OCI-LY7 (cell line): Measurements from ENCODE around the gene DNAJB9. TPM values are rescaled to one million over a fixed set of nuclear protein-coding genes. Genes with fewer than 3 reads are reported as not detected.

Experiments used
- Bru-seq: library from RNA; stranded (reverse); fragments of 400-500 nt; gene quantifications from one replicate; lab custom pipeline; 2021; lab: Mats Ljungman, UMichigan
- BruChase-seq, 2 experiments: library from RNA; stranded (reverse); fragments of 400-500 nt; gene quantifications; one replicate each; lab custom pipeline; 2021; lab: Mats Ljungman, UMichigan
- BruUV-seq: library from RNA; stranded (reverse); fragments of 400-500 nt; replicated peaks from 2 replicates; lab custom pipeline; 2021; lab: Mats Ljungman, UMichigan
- CTCF ChIA-PET: fragments of 300-600 bp; sonication (Branson Sonifier 250); formaldehyde crosslinking; loops from one replicate; lab custom pipeline; 2022; ENCODE audit warnings: antibody characterized with exemption; ENCODE audit not compliant: unreplicated experiment; lab: Charles Lee
- POLR2A ChIA-PET: fragments of 300-600 bp; sonication (Branson Sonifier 250); formaldehyde crosslinking; loops from one replicate; lab custom pipeline; 2022; ENCODE audit warnings: antibody characterized with exemption; lab: Charles Lee
- DNase-seq: peaks from one replicate; pipeline ENCODE4 v3.0.0-alpha.2; 2015; ENCODE audit warnings: low spot score
- H2AFZ ChIP-seq: fragments of 200-600 bp; sonication (generic), shearing (Covaris generic); 2 replicates; pipeline ENCODE4 v1.6.1; 2014; ENCODE audit warnings: mild to moderate bottlenecking, antibody characterized with exemption, low read length, moderate library complexity
- H3K27ac ChIP-seq: fragments of 200-600 bp; sonication (generic); 2 replicates; pipeline ENCODE4 v1.5.1; 2014; ENCODE audit warnings: mixed run types, low read depth, mild to moderate bottlenecking, moderate library complexity, low read length, inconsistent platforms; ENCODE audit not compliant: poor library complexity, severe bottlenecking
- H3K36me3 ChIP-seq: fragments of 200-600 bp; sonication (generic); 2 replicates; pipeline ENCODE4 v1.6.1; 2014; ENCODE audit warnings: mild to moderate bottlenecking, antibody characterized with exemption, low read length, moderate library complexity, mixed read lengths; ENCODE audit not compliant: insufficient read depth
- H3K4me1 ChIP-seq: fragments of 200-600 bp; sonication (generic); 2 replicates; pipeline ENCODE4 v1.5.1; 2014; ENCODE audit warnings: mild to moderate bottlenecking, low read length; ENCODE audit not compliant: insufficient read depth, poor library complexity, severe bottlenecking
- H3K4me2 ChIP-seq: fragments of 200-600 bp; sonication (generic); 2 replicates; pipeline ENCODE4 v1.6.1; 2014; ENCODE audit warnings: mild to moderate bottlenecking, low read length
- H3K4me3 ChIP-seq: fragments of 200-600 bp; sonication (generic); 2 replicates; pipeline ENCODE4 v1.5.1; 2014; ENCODE audit warnings: mild to moderate bottlenecking, low read depth, low read length; ENCODE audit not compliant: poor library complexity, severe bottlenecking
- H3K79me2 ChIP-seq: fragments of 200-600 bp; sonication (generic); 2 replicates; pipeline ENCODE4 v1.6.1; 2016; ENCODE audit warnings: low read depth, mild to moderate bottlenecking, low read length, moderate library complexity, mixed read lengths; ENCODE audit not compliant: insufficient read depth
- H3K9me2 ChIP-seq: fragments of 200-600 bp; sonication (generic); 2 replicates; pipeline ENCODE4 v1.6.1; 2016; ENCODE audit warnings: mild to moderate bottlenecking, low read length, mixed read lengths; ENCODE audit not compliant: insufficient read depth
- H3K9me3 ChIP-seq: fragments of 200-600 bp; sonication (generic); 2 replicates; pipeline ENCODE4 v1.6.1; 2014; ENCODE audit warnings: mild to moderate bottlenecking, mixed run types, low read length, mixed read lengths
- H4K20me1 ChIP-seq: fragments of 200-600 bp; sonication (generic); 2 replicates; pipeline ENCODE4 v1.6.1; 2014; ENCODE audit warnings: mild to moderate bottlenecking, antibody characterized with exemption, low read length, moderate library complexity, mixed read lengths; ENCODE audit not compliant: insufficient read depth
- EZH2phosphoT487 ChIP-seq: fragments of 200-600 bp; sonication (generic); IDR thresholded peaks from 2 replicates; pipeline ENCODE4 v1.6.1; 2018; ENCODE audit warnings: low read depth, borderline replicate concordance, mild to moderate bottlenecking, mixed run types, antibody characterized with exemption, low read length, moderate library complexity, mixed read lengths
- intact Hi-C: fragments of 100-400 bp; cut with micrococcal nuclease; formaldehyde crosslinking; loops from one replicate; pipeline ENCODE4 v1.10.0; 2022; ENCODE audit not compliant: unreplicated experiment
- long read RNA-seq: library from polyadenylated mRNA; stranded (forward); transcript quantifications from one replicate; pipeline ENCODE4 v2.0.0, GENCODE V29; 2022
- total RNA-seq, 2 experiments: library from RNA; depleted of rRNA in 1 of 2; stranded (reverse); fragments of >200 nt in 1 of 2; shearing (Covaris generic) in 1 of 2; gene quantifications; 2 replicates each; pipeline ENCODE4 v1.2.3, GENCODE V29; 2014 to 2022
- TF ChIP-seq, protein P1 (sequence below): fragments of 200-600 bp; sonication (generic); conservative IDR thresholded peaks from 2 replicates; pipeline ENCODE4 v1.5.1; 2014; ENCODE audit warnings: mild to moderate bottlenecking, antibody characterized with exemption, low read length, moderate library complexity, mixed read lengths

Gene DNAJB9
- 20.3 and 22.4 TPM in 2 replicates for total RNA-seq (2014; rRNA removed; shearing (Covaris generic))
- 11.1 and 11.4 TPM in 2 replicates for total RNA-seq (2022)
- Bru-seq, nascent RNA = percentile 92 among the genes with signal in this experiment
- percentile 59 among the genes with signal in this experiment for BruChase-seq, experiment 1, labeled RNA remaining after a 6-hour chase
- BruChase-seq, experiment 2, labeled RNA remaining after a 2-hour chase = percentile 73 among the genes with signal in this experiment
- long read RNA-seq, transcript DNAJB9-201 (3 exons, 2,715 nt) = major isoform, 27 of 30 reads
- long read RNA-seq, partial matches to known transcripts = 0 of 30 reads
- long read RNA-seq, other reads (novel, unspliced or antisense) = 1 of 30 reads

DNA sequence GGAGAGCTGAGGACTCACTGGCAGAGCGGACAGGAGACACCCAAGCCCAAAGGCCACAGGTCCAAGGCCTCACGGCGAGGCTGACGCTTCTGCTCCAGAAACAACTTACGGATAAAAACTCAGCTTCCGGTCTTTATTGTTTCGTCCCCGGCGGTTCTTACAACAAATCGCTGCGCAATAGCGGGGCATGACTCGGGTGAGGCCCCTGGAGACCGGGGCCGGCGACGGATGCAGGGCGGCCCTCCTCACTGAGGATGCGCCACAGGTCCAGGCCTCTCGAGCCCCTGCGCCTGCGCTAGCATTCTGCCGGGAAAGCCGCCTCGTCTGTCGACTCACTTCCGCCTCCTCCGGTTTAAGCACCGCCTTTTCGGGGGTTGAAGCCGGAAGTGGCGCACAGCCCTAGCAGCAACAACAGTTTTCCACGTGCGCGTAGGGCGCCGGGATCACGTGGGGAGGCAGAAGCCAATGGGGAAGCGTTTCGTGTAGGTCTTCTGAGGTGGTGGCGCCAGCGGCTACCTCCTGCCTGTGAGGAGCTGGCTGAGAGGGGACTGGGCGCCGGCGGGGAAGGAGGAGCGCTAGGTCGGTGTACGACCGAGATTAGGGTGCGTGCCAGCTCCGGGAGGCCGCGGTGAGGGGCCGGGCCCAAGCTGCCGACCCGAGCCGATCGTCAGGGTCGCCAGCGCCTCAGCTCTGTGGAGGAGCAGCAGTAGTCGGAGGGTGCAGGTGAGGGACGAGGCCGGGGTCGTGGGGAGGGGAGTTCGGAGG is at the start of gene DNAJB9, which contains the start of gene THAP5:
TSS of gene DNAJB9 (plus strand) at position 494 of the 765 bp plus-strand sequence. CDS start 1,853 bp downstream, outside the sequence.
TSS of gene THAP5 (minus strand) at position 326 of the 765 bp plus-strand sequence. CDS start at position 189, 137 bp downstream.
- H3K4me2 ChIP-seq = peak within 1 kb of the TSS; percentile 96
- no TSS peak for BruUV-seq
- ChIA-PET CTCF (interaction anchor here (0.6 kb wide), 1 partner anchor 17 kb away, joined by 5 read pairs; no protein-coding TSS in a partner anchor), POLR2A (interaction anchor here (0.8 to 2.5 kb wide), 11 partner anchors 9 to 76 kb away, joined by 3 to 24 read pairs (median 5); partner anchors contain the start of gene PNPLA8)
- H3K36me3 ChIP-seq = peaks cover 62% of the 10 kb centered on the region
- peaks cover 12% of the 10 kb centered on the region; the same call in 1 of the 2 replicates for H3K9me3 ChIP-seq
- H2AFZ ChIP-seq = peak within 1 kb of the TSS; percentile 52; the same call in 1 of the 2 replicates
- no peaks in the 10 kb centered on the region for H3K9me2 ChIP-seq
- H3K27ac ChIP-seq = peak within 1 kb of the TSS; percentile 89
- H4K20me1 ChIP-seq = peaks cover 7% of the 10 kb centered on the region; the same call in 1 of the 2 replicates
- peaks cover 26% of the 10 kb centered on the region for H3K4me1 ChIP-seq
- peak within 1 kb of the TSS; percentile 81 for H3K4me3 ChIP-seq
- peak; percentile 99 for DNase-seq
- H3K79me2 ChIP-seq = peaks cover 76% of the 10 kb centered on the region
- intact Hi-C loops = loop anchor here (1.0 to 10.0 kb wide), 3 partner anchors 43 to 825 kb away; partner anchors contain the start of genes CBLL1 and PNPLA8
- TF ChIP-seq EZH2phosphoT487 = no peak
- TF ChIP-seq, protein P1, sequence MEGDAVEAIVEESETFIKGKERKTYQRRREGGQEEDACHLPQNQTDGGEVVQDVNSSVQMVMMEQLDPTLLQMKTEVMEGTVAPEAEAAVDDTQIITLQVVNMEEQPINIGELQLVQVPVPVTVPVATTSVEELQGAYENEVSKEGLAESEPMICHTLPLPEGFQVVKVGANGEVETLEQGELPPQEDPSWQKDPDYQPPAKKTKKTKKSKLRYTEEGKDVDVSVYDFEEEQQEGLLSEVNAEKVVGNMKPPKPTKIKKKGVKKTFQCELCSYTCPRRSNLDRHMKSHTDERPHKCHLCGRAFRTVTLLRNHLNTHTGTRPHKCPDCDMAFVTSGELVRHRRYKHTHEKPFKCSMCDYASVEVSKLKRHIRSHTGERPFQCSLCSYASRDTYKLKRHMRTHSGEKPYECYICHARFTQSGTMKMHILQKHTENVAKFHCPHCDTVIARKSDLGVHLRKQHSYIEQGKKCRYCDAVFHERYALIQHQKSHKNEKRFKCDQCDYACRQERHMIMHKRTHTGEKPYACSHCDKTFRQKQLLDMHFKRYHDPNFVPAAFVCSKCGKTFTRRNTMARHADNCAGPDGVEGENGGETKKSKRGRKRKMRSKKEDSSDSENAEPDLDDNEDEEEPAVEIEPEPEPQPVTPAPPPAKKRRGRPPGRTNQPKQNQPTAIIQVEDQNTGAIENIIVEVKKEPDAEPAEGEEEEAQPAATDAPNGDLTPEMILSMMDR = no peak

DNA sequence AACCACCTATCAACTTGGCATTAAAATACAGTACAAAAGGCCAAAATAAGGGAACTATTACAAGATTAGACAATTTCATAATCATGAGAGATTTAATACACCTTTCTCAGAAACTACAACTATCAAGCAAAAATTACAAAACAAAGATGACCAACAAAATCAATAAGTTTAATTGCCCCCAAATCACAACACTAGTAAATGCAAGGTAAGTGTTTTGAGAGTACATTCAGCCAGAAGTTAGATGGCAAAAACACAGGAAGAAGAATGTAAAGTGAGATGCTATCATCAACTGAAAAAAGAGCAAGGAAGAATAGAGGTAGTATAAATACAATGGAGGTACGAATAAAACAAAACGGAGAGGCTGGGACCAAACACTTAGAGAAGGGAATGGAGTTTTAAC is 46.9 kb upstream of the DNAJB9 start:
- Histone ChIP-seq H3K4me3 (no peak overlapping the region), H2AFZ (no peak overlapping the region), H3K27ac (no peak overlapping the region), H4K20me1 (no peaks in the 10 kb centered on the region), H3K36me3 (peaks cover 36% of the 10 kb centered on the region), H3K9me3 (no peaks in the 10 kb centered on the region), H3K9me2 (no peaks in the 10 kb centered on the region), H3K4me1 (peaks cover 34% of the 10 kb centered on the region), H3K79me2 (peaks cover 68% of the 10 kb centered on the region), H3K4me2 (peak overlapping the region; percentile 91)
- TF ChIP-seq, protein P1 = no peak
- TF ChIP-seq EZH2phosphoT487 = no peak
- CTCF ChIA-PET = no interaction called here
- DNase-seq = no peak
- BruUV-seq = no TSS peak
- intact Hi-C loops = no loop called here
- POLR2A ChIA-PET = interaction anchor here (0.6 to 4.3 kb wide), 4 partner anchors 9 to 386 kb away, joined by 3 to 37 read pairs (median 12); no protein-coding TSS in a partner anchor
